KMS-11 (cell line): ENCODE measurements around the gene NAB1.

Experiments used
- H2AFZ ChIP-seq: fragments of 200-600 bp; sonication (generic); 2 replicates; pipeline ENCODE4 v1.6.1; 2016; ENCODE audit warnings: antibody characterized with exemption, mixed run types, low read depth
- H3K27ac ChIP-seq: fragments of 200-600 bp; sonication (generic); 2 replicates; pipeline ENCODE4 v1.6.1; 2016; ENCODE audit warnings: mild to moderate bottlenecking, mixed run types
- H3K27me3 ChIP-seq: fragments of 200-600 bp; sonication (generic); 2 replicates; pipeline ENCODE4 v1.6.1; 2017; ENCODE audit warnings: mild to moderate bottlenecking, low read depth, mixed run types, moderate library complexity; ENCODE audit not compliant: insufficient read depth
- H3K36me3 ChIP-seq: fragments of 200-600 bp; sonication (generic); 2 replicates; pipeline ENCODE4 v1.6.1; 2017; ENCODE audit warnings: mild to moderate bottlenecking, mixed run types; ENCODE audit not compliant: insufficient read depth
- H3K4me1 ChIP-seq: fragments of 200-600 bp; sonication (generic); 2 replicates; pipeline ENCODE4 v1.6.1; 2016; ENCODE audit warnings: mild to moderate bottlenecking, low read depth, mixed run types; ENCODE audit not compliant: poor library complexity, severe bottlenecking
- H3K4me2 ChIP-seq: fragments of 200-600 bp; sonication (generic); 2 replicates; pipeline ENCODE4 v1.7.0; 2016; ENCODE audit warnings: mild to moderate bottlenecking, mixed run types
- H3K4me3 ChIP-seq: fragments of 200-600 bp; sonication (generic); IDR thresholded peaks from 2 replicates; pipeline ENCODE4 v1.6.1; 2017; ENCODE audit warnings: low read depth, low read length, mixed read lengths; ENCODE audit not compliant: insufficient read depth
- H3K79me2 ChIP-seq: fragments of 200-600 bp; sonication (generic); 2 replicates; pipeline ENCODE4 v1.6.1; 2016; ENCODE audit warnings: low read depth, mixed run types; ENCODE audit not compliant: insufficient read depth
- H3K9ac ChIP-seq: fragments of 200-600 bp; sonication (generic); 2 replicates; pipeline ENCODE4 v1.6.1; 2016; ENCODE audit warnings: mild to moderate bottlenecking, mixed run types
- H4K20me1 ChIP-seq: fragments of 200-600 bp; sonication (generic); 2 replicates; pipeline ENCODE4 v1.6.1; 2016; ENCODE audit warnings: mild to moderate bottlenecking, mixed run types; ENCODE audit not compliant: insufficient read depth
- CTCF ChIP-seq: fragments of 200-600 bp; sonication (generic); conservative IDR thresholded peaks from 2 replicates; pipeline ENCODE4 v1.6.1; 2017; ENCODE audit warnings: low read depth, mild to moderate bottlenecking, antibody characterized with exemption, low read length, moderate library complexity, mixed read lengths

The NAB1 gene

GRCh38 chr2:190655570-190655969, 6.7 kb downstream of the NAB1 start:
- TF ChIP-seq CTCF, result no peak
- H3K4me1 ChIP-seq, result peaks cover 13% of the 10 kb centered on the region
- no peak overlapping the region for H3K27ac ChIP-seq
- H3K36me3 ChIP-seq, result no peaks in the 10 kb centered on the region
- no peak overlapping the region for H2AFZ ChIP-seq
- H4K20me1 ChIP-seq, result no peaks in the 10 kb centered on the region
- no peak overlapping the region for H3K4me2 ChIP-seq
- no peak overlapping the region for H3K9ac ChIP-seq
- peaks cover 37% of the 10 kb centered on the region for H3K79me2 ChIP-seq
- H3K4me3 ChIP-seq, result no peak overlapping the region
- no peaks in the 10 kb centered on the region for H3K27me3 ChIP-seq

- H3K4me2 ChIP-seq, result no peak overlapping the region
- peaks cover 6% of the 10 kb centered on the region for H3K4me1 ChIP-seq
- no peak overlapping the region for H3K9ac ChIP-seq
- TF ChIP-seq CTCF, result no peak
- H3K27me3 ChIP-seq, result no peaks in the 10 kb centered on the region
- no peaks in the 10 kb centered on the region for H4K20me1 ChIP-seq
- no peak overlapping the region for H2AFZ ChIP-seq
- H3K27ac ChIP-seq, result no peak overlapping the region
- peaks cover 31% of the 10 kb centered on the region; the same call in 1 of the 2 replicates for H3K79me2 ChIP-seq
- H3K36me3 ChIP-seq, result no peaks in the 10 kb centered on the region
- no peak overlapping the region for H3K4me3 ChIP-seq
These were observed 7.4 kb downstream of the NAB1 start for GRCh38 chr2:190656301-190656700.

- Histone ChIP-seq H3K9ac (no peak overlapping the region), H3K79me2 (peaks cover 21% of the 10 kb centered on the region; the same call in 1 of the 2 replicates), H3K27me3 (no peaks in the 10 kb centered on the region), H3K4me1 (no peaks in the 10 kb centered on the region), H4K20me1 (no peaks in the 10 kb centered on the region), H3K4me3 (no peak overlapping the region), H3K36me3 (no peaks in the 10 kb centered on the region), H3K27ac (no peak overlapping the region), H3K4me2 (no peak overlapping the region), H2AFZ (no peak overlapping the region)
- TF ChIP-seq CTCF, result no peak
These were observed 8.8 kb downstream of the NAB1 start for GRCh38 chr2:190657474-190658255.

DNA sequence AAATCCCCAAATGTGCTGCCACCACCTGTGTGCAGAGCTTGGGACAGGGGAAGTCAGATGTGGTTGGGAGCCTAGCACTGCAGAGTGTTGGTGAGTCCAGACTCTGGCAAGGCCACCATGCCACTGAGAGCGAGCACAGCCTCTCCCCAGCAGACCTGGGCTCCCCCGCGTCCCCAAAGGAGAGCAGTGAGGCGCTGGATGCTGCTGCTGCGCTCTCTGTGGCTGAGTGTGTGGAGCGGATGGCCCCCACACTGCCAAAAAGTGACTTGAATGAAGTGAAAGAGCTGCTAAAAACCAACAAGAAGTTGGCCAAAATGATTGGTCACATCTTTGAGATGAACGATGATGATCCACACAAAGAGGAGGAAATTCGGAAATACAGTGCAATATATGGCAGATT, 10.7 kb downstream of the NAB1 start:
- no peaks in the 10 kb centered on the region for H3K4me1 ChIP-seq
- TF ChIP-seq CTCF, result no peak
- H4K20me1 ChIP-seq, result no peaks in the 10 kb centered on the region
- H3K4me2 ChIP-seq, result no peak overlapping the region
- no peak overlapping the region for H2AFZ ChIP-seq
- no peaks in the 10 kb centered on the region for H3K36me3 ChIP-seq
- no peak overlapping the region for H3K9ac ChIP-seq
- peaks cover 4% of the 10 kb centered on the region; the same call in 1 of the 2 replicates for H3K79me2 ChIP-seq
- no peak overlapping the region for H3K4me3 ChIP-seq
- H3K27ac ChIP-seq, result no peak overlapping the region
- no peaks in the 10 kb centered on the region for H3K27me3 ChIP-seq
